Caco-2 (cell line): Measurements from ENCODE around the gene BAZ1A. TPM values are rescaled to one million over a fixed set of nuclear protein-coding genes. Genes with fewer than 3 reads are reported as not detected.

Source experiments
- BruUV-seq: library from RNA; stranded (reverse); fragments of 400-500 nt; replicated peaks from 2 replicates; lab custom pipeline; 2021; lab: Mats Ljungman, UMichigan
- CTCF ChIA-PET: fragments of 300-600 bp; sonication (Branson Sonifier 250); formaldehyde crosslinking; loops from one replicate; lab custom pipeline; 2022; ENCODE audit warnings: antibody characterized with exemption; lab: Charles Lee
- POLR2A ChIA-PET: fragments of 300-600 bp; sonication (Branson Sonifier 250); formaldehyde crosslinking; loops from one replicate; lab custom pipeline; 2022; ENCODE audit warnings: antibody characterized with exemption; lab: Charles Lee
- DNase-seq, 2 experiments: peaks; one replicate each; pipeline versions ENCODE4 v3.0.0 to v3.0.0-alpha.2; 2020 to 2022
- H3K27me3 ChIP-seq: replicated peaks from 2 replicates; pipeline ENCODE4 v1.6.0; 2011; ENCODE audit warnings: low read length; ENCODE audit not compliant: control insufficient read depth, insufficient read depth
- H3K36me3 ChIP-seq: 2 replicates; pipeline ENCODE4 v1.5.1; 2011; ENCODE audit warnings: low read length; ENCODE audit not compliant: control insufficient read depth, insufficient read depth
- H3K4me1 ChIP-seq: fragments of 250-450 bp; sonication (Bioruptor Pico); 2 replicates; pipeline ENCODE4 v1.5.1; 2020; ENCODE audit warnings: mild to moderate bottlenecking
- H3K4me3 ChIP-seq: 2 replicates; pipeline ENCODE4 v1.5.1; 2011; ENCODE audit warnings: low read depth, mild to moderate bottlenecking, control low read depth, low read length
- H3K9me3 ChIP-seq: fragments of 250-450 bp; sonication (Bioruptor Pico); 2 replicates; pipeline ENCODE4 v1.5.1; 2020; ENCODE audit warnings: mild to moderate bottlenecking, moderate library complexity
- H3K27ac Mint-ChIP-seq: one replicate; pipeline ENCODE4 v1.8.0; 2022; ENCODE audit warnings: mixed read lengths; ENCODE audit not compliant: unreplicated experiment
- H3K27me3 Mint-ChIP-seq: one replicate; pipeline ENCODE4 v1.8.0; 2022; ENCODE audit warnings: mixed read lengths; ENCODE audit not compliant: insufficient read depth, unreplicated experiment
- H3K36me3 Mint-ChIP-seq: one replicate; pipeline ENCODE4 v1.8.0; 2022; ENCODE audit warnings: mild to moderate bottlenecking, mixed read lengths; ENCODE audit not compliant: insufficient read depth, unreplicated experiment
- H3K4me1 Mint-ChIP-seq: one replicate; pipeline ENCODE4 v1.8.0; 2022; ENCODE audit warnings: low read depth, mixed read lengths; ENCODE audit not compliant: unreplicated experiment
- H3K4me3 Mint-ChIP-seq: one replicate; pipeline ENCODE4 v1.8.0; 2022; ENCODE audit warnings: mild to moderate bottlenecking, moderate library complexity, mixed read lengths; ENCODE audit not compliant: unreplicated experiment
- H3K9me3 Mint-ChIP-seq: one replicate; pipeline ENCODE4 v1.8.0; 2022; ENCODE audit warnings: mixed read lengths; ENCODE audit not compliant: unreplicated experiment
- CTCF ChIP-seq, 2 experiments: fragments of 200-600 bp in 1 of 2; IDR thresholded peaks; 1 replicate in 1 of 2; 2 replicates in 1 of 2; pipeline versions ENCODE4 v1.5.1 to v1.8.0; 2011 to 2022; ENCODE audit warnings: antibody characterized with exemption in 1 of 2, control low read depth in 1 of 2, inconsistent platforms in 1 of 2, low read depth in 1 of 2, low read length in 1 of 2, mild to moderate bottlenecking in 1 of 2, moderate library complexity in 1 of 2; ENCODE audit not compliant: insufficient read depth in 1 of 2, severe bottlenecking in 1 of 2, unreplicated experiment in 1 of 2
- intact Hi-C: fragments of 100-400 bp; cut with micrococcal nuclease; formaldehyde crosslinking; loops from one replicate; pipeline ENCODE4 v1.10.0; 2022; ENCODE audit not compliant: unreplicated experiment
- total RNA-seq: library from RNA; stranded (reverse); gene quantifications from 2 replicates; pipeline ENCODE4 v1.2.3, GENCODE V29; 2022

BAZ1A gene
- total RNA-seq, 1 experiment from 2014 or later: 26.1 TPM

DNA sequence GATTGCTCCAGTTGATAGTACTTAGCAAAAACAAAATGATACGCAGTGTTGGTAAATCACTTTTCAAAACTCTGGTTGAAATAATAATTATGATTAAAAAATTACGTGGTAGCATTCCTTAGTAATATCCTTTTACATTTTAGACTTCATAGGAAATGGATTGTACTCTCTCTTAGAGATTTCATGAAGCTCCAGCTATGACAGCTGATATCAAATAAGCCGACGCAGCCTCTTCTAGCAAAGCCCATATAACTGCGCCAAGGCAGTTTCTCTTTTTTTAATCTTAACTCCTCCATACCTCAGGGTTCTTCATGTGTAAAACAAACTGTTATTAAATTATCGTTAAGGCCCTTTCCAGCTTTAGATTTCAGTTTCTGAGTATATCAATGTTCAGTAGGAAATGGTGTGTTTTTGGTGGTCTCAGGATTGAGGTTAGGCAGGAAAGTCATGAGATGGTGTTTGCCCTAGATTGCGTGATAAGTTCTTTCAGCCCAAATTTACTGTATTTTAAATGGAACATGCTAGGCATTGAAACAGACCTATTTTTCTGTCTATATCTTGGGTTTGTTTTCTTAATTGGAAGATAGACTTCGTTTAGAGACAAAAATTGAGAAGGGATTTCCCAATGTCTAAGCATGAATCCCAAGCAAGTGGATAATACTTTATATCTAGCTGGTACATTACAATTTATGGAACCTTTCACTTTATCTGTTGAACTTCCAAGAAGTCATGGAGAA, 159.9 kb downstream of the BAZ1A start:
- Mint-ChIP-seq H3K36me3 (peaks cover 9% of the 10 kb centered on the region), H3K27me3 (no peaks in the 10 kb centered on the region), H3K9me3 (no peaks in the 10 kb centered on the region), H3K27ac (no peak overlapping the region), H3K4me1 (peaks cover 7% of the 10 kb centered on the region), H3K4me3 (peak overlapping the region; percentile 85)
- no peaks in the 10 kb centered on the region for H3K27me3 ChIP-seq
- ChIA-PET POLR2A (interaction anchor here (0.8 to 1.2 kb wide), 2 partner anchors 32 to 268 kb away, joined by 3 to 4 read pairs; partner anchors contain the start of gene SRP54), CTCF (interaction anchor here (1.4 to 1.6 kb wide), 3 partner anchors 8 to 51 kb away, joined by 4 to 8 read pairs (median 5); no protein-coding TSS in a partner anchor)
- H3K36me3 ChIP-seq: no peaks in the 10 kb centered on the region
- DNase-seq: no peak
- H3K4me1 ChIP-seq: peaks cover 4% of the 10 kb centered on the region
- no peak for TF ChIP-seq CTCF (IDR thresholded peaks at IDR 0.05; ENCODE audit: insufficient read depth in 1 of 2, low read depth in 1 of 2, low read length in 1 of 2, severe bottlenecking in 1 of 2, unreplicated experiment in 1 of 2)
- intact Hi-C loops: no loop called here
- TSS peak; percentile 61 for BruUV-seq
- H3K4me3 ChIP-seq: peak overlapping the region; percentile 89
- no peaks in the 10 kb centered on the region for H3K9me3 ChIP-seq

GRCh38 chr14:34714320-34715126, 160.6 kb downstream of the BAZ1A start, which contains the start of gene CFL2:
TSS of gene CFL2 (minus strand) at chr14:34714593. CDS start at chr14:34714540, 53 bp downstream.
- no peaks in the 10 kb centered on the region for H3K27me3 ChIP-seq
- peak within 1 kb of the TSS; percentile 89 for H3K4me3 ChIP-seq
- ChIA-PET POLR2A (interaction anchor here (0.5 to 1.2 kb wide), 6 partner anchors 9 to 446 kb away, joined by 3 to 6 read pairs (median 3); partner anchors contain the start of gene SRP54), CTCF (interaction anchor here (1.4 to 1.6 kb wide), 3 partner anchors 9 to 52 kb away, joined by 4 to 8 read pairs (median 5); no protein-coding TSS in a partner anchor)
- H3K4me1 Mint-ChIP-seq: peaks cover 7% of the 10 kb centered on the region
- BruUV-seq: no TSS peak
- TF ChIP-seq CTCF (IDR thresholded peaks at IDR 0.05; ENCODE audit: insufficient read depth in 1 of 2, low read depth in 1 of 2, low read length in 1 of 2, severe bottlenecking in 1 of 2, unreplicated experiment in 1 of 2): no peak
- DNase-seq: peak; percentile 75 to 86
- no peaks in the 10 kb centered on the region for H3K9me3 Mint-ChIP-seq
- peaks cover 4% of the 10 kb centered on the region for H3K4me1 ChIP-seq
- peaks cover 9% of the 10 kb centered on the region for H3K36me3 Mint-ChIP-seq
- intact Hi-C loops: no loop called here
- H3K27me3 Mint-ChIP-seq: no peaks in the 10 kb centered on the region
- H3K4me3 Mint-ChIP-seq: peak within 1 kb of the TSS; percentile 85
- H3K27ac Mint-ChIP-seq: peak within 1 kb of the TSS; percentile 86
- no peaks in the 10 kb centered on the region for H3K9me3 ChIP-seq
- no peaks in the 10 kb centered on the region for H3K36me3 ChIP-seq
